OCI-LY3 (cell line): ENCODE measurements around the gene MTFR2.

Experiments used
- H2AFZ ChIP-seq: fragments of 200-600, 300-600 bp; shearing (Covaris generic); 2 replicates; pipeline ENCODE4 v1.6.0; 2014; ENCODE audit warnings: antibody characterized with exemption, low read depth, low read length
- H3K27ac ChIP-seq: fragments of 200-600, 300-600 bp; sonication (generic); 2 replicates; pipeline ENCODE4 v1.5.1; 2014; ENCODE audit warnings: mild to moderate bottlenecking, low read length, moderate library complexity, mixed read lengths
- H3K27me3 ChIP-seq: fragments of 200-600, 300-600 bp; sonication (generic); 2 replicates; pipeline ENCODE4 v1.6.1; 2014; ENCODE audit warnings: low read depth, low read length, mixed read lengths
- H3K36me3 ChIP-seq: fragments of 200-600, 300-600 bp; sonication (generic); replicated peaks from 2 replicates; pipeline ENCODE3; 2014; ENCODE audit warnings: low read depth, low read length, mixed read lengths
- H3K4me1 ChIP-seq: fragments of 300-600, 200-600 bp; sonication (generic); 2 replicates; pipeline ENCODE4 v1.6.1; 2014; ENCODE audit warnings: low read length, mixed read lengths
- H3K4me2 ChIP-seq: fragments of 200-600, 300-600 bp; sonication (generic); 2 replicates; pipeline ENCODE4 v1.6.1; 2014; ENCODE audit warnings: low read length, mixed read lengths
- H3K4me3 ChIP-seq: fragments of 300-600, 200-600 bp; sonication (generic); 2 replicates; pipeline ENCODE4 v1.5.1; 2014; ENCODE audit warnings: antibody characterized with exemption, mild to moderate bottlenecking, low read length, moderate library complexity
- H3K79me2 ChIP-seq: fragments of 300-600, 200-600 bp; shearing (Covaris generic); 2 replicates; pipeline ENCODE4 v1.6.1; 2014; ENCODE audit warnings: mild to moderate bottlenecking, low read length, mixed read lengths
- H3K9ac ChIP-seq: fragments of 300-600, 200-600 bp; shearing (Covaris generic); 2 replicates; pipeline ENCODE4 v1.6.0; 2014; ENCODE audit warnings: mild to moderate bottlenecking, low read length, moderate library complexity
- H3K9me3 ChIP-seq: fragments of 200-600, 300-600 bp; shearing (Covaris generic); 2 replicates; pipeline ENCODE4 v1.6.1; 2014; ENCODE audit warnings: low read length, mixed read lengths; ENCODE audit not compliant: insufficient read depth
- H4K20me1 ChIP-seq: fragments of 200-600, 300-600 bp; sonication (generic); 2 replicates; pipeline ENCODE4 v1.6.1; 2016; ENCODE audit warnings: low read length, mixed read lengths; ENCODE audit not compliant: insufficient read depth
- EZH2phosphoT487 ChIP-seq: fragments of 200-600 bp; shearing (Covaris generic); IDR thresholded peaks from 2 replicates; pipeline ENCODE4 v1.6.1; 2018; ENCODE audit warnings: antibody characterized with exemption, mixed run types, low read depth
- TF ChIP-seq, protein P1 (sequence below): fragments of 200-600, 300-600 bp; sonication (generic); IDR thresholded peaks from 2 replicates; pipeline ENCODE4 v1.5.1; 2014; ENCODE audit warnings: antibody characterized with exemption, low read length, low read depth

MTFR2 gene

DNA sequence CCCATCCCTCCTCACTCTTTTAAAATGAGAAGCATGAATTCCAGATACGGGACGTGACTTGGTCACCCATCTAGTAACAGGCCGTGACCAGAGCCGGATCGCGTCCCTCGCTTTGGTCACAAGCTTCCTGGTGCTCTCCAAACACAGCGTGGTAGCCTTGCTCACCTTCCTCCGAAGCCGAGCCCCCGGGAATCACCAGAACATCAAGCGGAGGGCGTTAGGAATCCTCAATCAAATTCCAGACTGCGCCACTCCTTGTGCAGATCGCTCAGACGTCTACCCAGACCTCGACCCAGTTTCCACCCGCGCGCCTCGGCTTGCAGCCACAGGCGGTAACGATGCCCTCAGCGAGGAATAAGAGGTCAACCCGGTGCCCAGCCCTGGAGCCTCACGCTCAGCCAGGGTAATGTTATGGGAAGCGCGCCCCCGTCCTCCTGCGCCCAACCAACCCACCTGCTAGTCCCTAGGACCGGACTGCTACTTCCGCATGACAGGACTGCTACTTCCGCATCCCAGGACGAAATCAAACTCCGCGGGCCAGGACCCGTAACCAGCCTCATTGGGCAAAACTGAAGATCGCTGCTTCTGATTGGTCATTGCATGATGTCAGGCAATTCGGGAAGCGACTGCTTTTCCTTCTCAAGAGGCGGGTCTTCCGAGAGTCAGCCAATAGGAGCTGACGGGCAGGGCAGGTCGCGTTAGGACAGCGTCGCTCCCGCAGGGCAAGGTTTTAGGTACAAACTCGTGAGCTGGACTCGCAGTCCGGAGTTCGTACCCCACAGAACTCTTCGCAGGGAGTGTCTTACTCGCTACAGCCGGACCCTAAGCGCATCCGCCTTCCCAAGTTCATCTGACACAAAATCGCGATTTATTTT is at the start of gene MTFR2:
Gene MTFR2, minus strand, starts transcription at position 501 of the 875 bp plus-strand sequence. CDS start 1,212 bp downstream, outside the sequence.
- Histone ChIP-seq H4K20me1 (no peaks in the 10 kb centered on the region), H3K4me2 (peak within 1 kb of the TSS; percentile 88), H2AFZ (peak within 1 kb of the TSS; percentile 62; the same call in 1 of the 2 replicates), H3K4me1 (peaks cover 13% of the 10 kb centered on the region), H3K9ac (peak within 1 kb of the TSS; percentile 91), H3K27me3 (no peaks in the 10 kb centered on the region), H3K4me3 (peak within 1 kb of the TSS; percentile 98), H3K36me3 (peaks cover 8% of the 10 kb centered on the region), H3K79me2 (peaks cover 31% of the 10 kb centered on the region), H3K27ac (peak within 1 kb of the TSS; percentile 58), H3K9me3 (no peaks in the 10 kb centered on the region)
- no peak for TF ChIP-seq EZH2phosphoT487
- TF ChIP-seq, protein P1, sequence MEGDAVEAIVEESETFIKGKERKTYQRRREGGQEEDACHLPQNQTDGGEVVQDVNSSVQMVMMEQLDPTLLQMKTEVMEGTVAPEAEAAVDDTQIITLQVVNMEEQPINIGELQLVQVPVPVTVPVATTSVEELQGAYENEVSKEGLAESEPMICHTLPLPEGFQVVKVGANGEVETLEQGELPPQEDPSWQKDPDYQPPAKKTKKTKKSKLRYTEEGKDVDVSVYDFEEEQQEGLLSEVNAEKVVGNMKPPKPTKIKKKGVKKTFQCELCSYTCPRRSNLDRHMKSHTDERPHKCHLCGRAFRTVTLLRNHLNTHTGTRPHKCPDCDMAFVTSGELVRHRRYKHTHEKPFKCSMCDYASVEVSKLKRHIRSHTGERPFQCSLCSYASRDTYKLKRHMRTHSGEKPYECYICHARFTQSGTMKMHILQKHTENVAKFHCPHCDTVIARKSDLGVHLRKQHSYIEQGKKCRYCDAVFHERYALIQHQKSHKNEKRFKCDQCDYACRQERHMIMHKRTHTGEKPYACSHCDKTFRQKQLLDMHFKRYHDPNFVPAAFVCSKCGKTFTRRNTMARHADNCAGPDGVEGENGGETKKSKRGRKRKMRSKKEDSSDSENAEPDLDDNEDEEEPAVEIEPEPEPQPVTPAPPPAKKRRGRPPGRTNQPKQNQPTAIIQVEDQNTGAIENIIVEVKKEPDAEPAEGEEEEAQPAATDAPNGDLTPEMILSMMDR, result no peak

DNA sequence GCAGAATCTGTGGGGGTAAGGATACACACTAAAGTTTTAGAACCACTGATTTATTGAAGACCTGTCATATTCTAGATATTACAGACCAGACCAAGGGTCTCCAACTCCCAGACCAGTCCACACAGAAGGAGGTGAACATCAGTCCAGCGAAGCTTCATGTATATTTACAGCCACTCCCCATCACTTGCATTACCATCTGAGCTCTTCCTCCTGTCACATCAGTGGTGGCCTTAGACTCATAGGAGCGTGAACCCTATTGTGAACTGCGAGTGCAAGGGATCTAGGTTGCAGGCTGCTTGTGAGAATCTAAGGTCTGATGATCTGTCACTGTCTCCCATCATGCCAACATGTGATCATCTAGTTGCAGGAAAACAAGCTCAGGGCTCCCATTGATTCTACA is 44.5 kb upstream of the MTFR2 start:
- H3K4me2 ChIP-seq, result no peak overlapping the region

DNA sequence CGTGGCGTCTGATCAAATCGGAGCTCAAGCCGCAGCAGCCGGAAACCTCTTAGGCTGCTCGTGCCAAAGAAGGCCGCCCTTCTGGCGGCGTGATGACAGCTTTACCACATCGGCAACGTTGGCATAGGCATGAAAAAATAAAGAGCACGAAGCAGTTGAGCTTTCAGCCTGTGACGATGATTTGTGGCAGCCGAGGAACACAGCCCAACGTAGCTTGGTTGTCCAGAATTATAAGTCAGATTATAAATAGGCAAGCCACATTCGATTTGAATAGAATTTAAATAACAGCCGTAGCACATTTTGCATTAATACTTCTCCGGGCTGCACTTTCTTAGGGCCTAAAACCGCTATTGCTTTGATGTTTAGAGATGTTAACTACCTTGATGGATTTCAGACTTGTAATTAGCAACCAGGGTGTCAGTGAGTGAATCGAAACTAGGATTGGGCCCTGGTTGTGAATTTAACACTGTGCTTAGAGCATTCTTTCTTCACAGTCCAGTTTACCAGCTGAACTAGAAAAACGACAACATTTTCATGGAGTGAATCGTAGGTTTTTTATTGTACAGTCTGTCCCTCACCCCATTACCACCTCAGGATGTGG is 40.4 kb upstream of the MTFR2 start:
- Histone ChIP-seq H3K4me1 (peaks cover 27% of the 10 kb centered on the region), H3K79me2 (peaks cover 45% of the 10 kb centered on the region), H3K4me3 (peak overlapping the region; percentile 97), H2AFZ (peak overlapping the region; percentile 63; the same call in 1 of the 2 replicates), H4K20me1 (peaks cover 36% of the 10 kb centered on the region), H3K9ac (peak overlapping the region; percentile 96), H3K27ac (peak overlapping the region; percentile 90), H3K9me3 (no peaks in the 10 kb centered on the region), H3K36me3 (peaks cover 13% of the 10 kb centered on the region), H3K4me2 (peak overlapping the region; percentile 87), H3K27me3 (no peaks in the 10 kb centered on the region)
- TF ChIP-seq, protein P1, result no peak
- TF ChIP-seq EZH2phosphoT487, result no peak

More for the DNA sequence above, 44.5 kb upstream of the MTFR2 start:
- Histone ChIP-seq H3K27ac (no peak overlapping the region), H3K79me2 (0 out of 2 replicates have a peak, but pooled peaks cover 4% of the 10 kb centered on the region), H2AFZ (no peak overlapping the region), H3K4me3 (no peak overlapping the region), H3K4me1 (peaks cover 8% of the 10 kb centered on the region), H3K9ac (no peak overlapping the region), H3K27me3 (no peaks in the 10 kb centered on the region), H3K9me3 (no peaks in the 10 kb centered on the region), H4K20me1 (no peaks in the 10 kb centered on the region), H3K36me3 (no peaks in the 10 kb centered on the region)
- TF ChIP-seq EZH2phosphoT487, result no peak
- TF ChIP-seq, protein P1, result no peak
